NK-92 (cell line): ENCODE results near the gene ZBTB16.

Experiments
- DNase-seq: peaks from one replicate; lab custom pipeline; 2025; ENCODE audit not compliant: unreplicated experiment; lab: John Stamatoyannopoulos, UW

The ZBTB16 gene

DNA sequence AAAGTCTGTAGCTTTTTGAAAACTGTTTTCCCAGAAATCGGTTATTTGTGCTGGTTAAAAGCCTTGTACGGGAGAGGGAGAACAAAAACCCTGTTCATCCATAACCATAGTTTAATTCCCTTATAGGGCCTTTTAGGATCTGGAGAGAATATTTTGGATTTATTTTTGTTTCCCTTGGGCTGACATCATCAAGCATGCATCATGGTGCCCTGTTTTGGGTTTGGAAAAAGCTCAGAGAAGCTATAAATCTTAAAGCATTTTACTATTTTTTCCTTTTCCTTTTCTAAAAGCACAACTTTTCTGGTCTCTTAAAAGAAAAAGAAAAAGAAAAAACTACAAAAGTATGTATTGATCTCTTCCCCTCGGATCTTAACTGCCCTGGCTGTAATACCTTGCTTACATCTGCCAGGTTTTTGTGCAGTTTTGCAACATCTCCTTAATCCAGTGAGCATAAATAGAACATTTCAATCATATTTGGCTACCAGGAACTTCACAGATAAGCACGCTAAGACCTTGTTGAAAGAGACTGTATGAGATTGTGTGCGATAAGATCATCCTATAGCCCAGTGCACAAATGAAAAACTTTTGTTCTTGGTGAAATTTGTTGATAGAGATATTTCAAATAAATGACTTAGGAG lies 88.0 kb downstream of the ZBTB16 start:
- DNase-seq, result no peak

DNA sequence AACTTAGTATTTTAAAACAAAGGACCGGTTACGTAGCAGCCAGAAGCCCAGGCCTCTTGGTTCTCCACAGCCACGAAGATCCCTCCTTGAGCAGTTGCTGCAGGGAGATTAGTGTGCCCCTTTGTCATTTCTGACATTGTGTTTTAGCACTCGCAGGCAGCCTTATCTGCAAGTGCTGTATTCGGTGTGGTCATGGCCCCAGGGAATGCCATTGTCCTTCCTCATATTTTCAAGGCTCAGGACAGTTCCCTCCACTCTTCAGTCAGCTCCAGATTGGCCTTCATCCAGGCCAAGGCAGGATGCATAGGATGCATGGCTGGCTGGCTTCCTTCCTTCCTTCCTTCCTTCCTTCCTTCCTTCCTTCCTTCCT lies 88.5 kb downstream of the ZBTB16 start:
- DNase-seq, result no peak

- DNase-seq, result no peak
Measured at GRCh38 chr11:114149689-114150407, 90.3 kb downstream of the ZBTB16 start.

- no peak for DNase-seq
Measured at GRCh38 chr11:114150671-114151070, 91.2 kb downstream of the ZBTB16 start.

DNA sequence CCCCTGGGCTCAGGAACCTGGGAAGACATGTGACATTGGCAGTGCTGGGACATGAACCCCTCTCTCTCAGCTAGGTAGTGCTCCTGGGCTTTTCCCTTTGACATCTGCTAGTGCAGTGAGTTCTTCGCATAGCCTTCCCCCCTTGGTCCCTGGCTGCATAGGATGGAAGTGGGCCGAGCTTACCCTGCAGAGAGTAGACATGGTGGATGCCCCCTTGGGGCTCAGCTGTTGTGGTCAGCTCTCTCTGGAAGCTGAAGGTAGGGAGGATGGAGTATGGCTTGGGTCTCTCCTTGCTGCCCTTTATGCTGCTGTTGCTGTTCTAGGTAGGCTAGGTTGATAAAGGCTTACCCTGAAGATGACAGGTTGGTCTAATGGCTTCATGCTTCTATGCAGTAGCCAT lies 92.1 kb downstream of the ZBTB16 start:
- no peak for DNase-seq

- no peak for DNase-seq
Measured at GRCh38 chr11:114152162-114152561, 92.7 kb downstream of the ZBTB16 start.

DNA sequence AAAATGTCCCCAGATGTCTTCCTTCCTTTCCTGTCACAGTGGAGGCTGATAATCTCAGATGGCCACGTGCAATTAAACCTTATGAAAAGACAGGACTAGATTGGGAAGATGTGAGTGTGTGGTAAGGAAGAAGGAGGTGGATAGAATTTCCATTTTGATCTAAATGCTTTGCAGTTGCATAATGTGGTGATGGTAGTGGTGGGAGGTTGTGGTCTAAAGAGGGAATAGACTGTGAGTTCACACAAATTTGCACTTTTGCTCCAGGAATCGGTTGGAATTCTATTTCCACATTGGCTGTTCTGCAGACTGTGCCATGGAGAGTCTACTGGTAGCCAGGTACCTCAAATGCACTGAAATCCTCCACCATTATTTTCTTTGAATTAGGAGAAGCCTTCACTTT lies 93.3 kb downstream of the ZBTB16 start:
- no peak for DNase-seq

- DNase-seq, result no peak
Measured at GRCh38 chr11:114153224-114153623, 93.7 kb downstream of the ZBTB16 start.

DNA sequence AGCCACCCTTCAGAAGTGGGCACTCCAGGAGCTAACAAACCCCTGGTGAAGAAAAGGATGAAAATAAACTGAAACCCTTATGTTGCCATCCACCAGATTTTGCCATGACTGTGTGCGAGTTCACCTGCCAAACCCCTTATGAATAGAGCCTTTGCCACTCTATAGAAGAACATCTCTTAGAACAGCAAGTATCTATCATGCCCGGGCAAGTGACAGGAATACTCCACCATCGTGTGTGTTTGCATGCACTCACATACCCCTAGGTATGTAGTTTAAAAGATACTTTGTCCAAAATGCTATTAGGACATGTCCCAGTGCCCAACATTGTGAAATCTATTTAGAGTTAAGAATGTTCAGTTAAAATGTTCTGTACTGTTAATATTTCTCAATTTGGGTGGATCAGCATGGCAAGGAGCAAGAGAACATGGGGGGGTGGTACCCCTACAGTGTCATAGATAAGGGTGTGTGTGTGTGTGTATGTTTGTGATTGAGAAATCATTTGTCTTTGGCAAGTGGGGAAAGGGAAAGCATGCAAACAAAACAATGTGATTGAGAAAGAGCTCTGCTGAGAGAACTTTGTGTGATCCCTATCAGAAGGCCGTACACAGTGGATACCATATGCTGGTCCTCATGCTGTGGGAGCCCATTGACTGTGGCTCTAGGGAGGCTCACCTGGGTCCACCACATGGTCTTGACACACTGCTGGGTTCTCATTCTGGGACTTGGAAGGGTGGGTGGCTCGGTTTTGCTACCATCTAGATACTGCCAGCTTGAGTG lies 94.9 kb downstream of the ZBTB16 start:
- no peak for DNase-seq

- DNase-seq, result no peak
Measured at GRCh38 chr11:114155116-114155515, 95.6 kb downstream of the ZBTB16 start.

DNA sequence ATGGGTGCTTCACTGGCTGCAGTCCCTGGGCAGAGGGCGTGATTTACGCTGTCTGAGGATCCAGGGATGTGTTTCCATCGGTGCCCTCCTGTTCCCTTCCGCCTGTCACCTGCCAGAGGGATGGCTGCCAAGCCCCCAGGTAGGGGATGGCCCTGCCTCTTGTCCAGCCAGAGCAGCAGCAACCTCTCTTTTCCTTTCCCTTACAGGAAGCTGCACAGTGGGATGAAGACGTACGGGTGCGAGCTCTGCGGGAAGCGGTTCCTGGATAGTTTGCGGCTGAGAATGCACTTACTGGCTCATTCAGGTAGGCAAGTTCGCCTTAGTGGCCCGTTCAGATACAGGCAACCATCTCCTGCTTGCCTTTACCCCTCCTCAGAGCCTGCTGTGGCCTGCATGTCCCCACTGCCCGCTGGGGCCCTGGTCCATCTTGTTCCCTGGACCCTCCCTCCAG lies 96.6 kb downstream of the ZBTB16 start:
- DNase-seq, result no peak

GRCh38 chr11:114156782-114157181 lies 97.3 kb downstream of the ZBTB16 start:
- DNase-seq, result no peak

DNA sequence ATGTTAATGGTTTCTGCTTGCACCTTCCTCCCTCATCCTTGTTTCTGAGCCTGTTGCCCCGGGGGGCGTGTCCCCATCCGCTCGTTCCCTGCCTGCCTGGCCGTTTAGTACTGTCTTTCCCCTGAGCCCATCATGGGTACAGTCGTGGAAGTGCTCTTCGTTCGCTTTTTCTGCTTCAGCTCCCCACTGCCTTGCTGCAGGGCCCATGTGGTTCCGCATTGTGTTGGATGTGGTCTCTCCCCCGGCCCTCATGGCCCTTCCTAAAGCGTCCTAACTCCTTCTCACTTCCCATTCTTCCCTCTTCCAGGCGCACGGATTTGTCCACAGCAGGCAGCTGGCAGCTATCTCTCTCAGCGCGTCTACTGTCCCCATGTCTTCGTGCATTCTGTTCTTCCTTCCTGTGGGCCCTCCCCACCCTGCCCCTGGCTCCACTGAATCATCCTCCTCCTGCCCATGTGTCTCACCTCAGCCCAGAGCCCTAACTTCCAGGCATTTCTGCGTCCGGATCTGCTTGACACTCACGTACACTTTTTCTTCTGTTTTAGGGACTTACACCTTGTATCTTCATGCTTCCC lies 98.1 kb downstream of the ZBTB16 start:
- no peak for DNase-seq

GRCh38 chr11:114158421-114158820 lies 98.9 kb downstream of the ZBTB16 start:
- DNase-seq, result no peak

DNA sequence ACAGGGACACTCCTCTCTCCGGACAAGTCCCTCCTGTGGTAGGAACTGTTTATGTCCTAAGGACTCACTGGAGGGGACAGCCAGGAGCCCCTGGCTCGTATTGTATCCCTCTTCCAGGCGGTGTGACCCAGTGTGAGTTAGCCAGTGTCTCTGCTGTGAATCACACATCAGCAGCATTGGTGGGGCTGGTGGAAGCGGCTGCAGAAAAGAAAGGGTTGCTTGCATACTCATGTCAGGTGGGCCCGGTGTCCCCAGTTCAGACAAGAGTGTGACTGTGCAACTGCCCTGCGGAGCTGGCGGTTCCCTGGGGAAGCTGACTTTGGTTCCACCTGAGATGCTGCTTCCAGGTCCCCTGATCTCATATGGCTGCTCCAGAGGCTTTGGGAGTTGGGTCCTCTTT lies 99.4 kb downstream of the ZBTB16 start:
- DNase-seq, result no peak

- DNase-seq, result no peak
Measured at GRCh38 chr11:114159320-114159719, 99.8 kb downstream of the ZBTB16 start.

- DNase-seq, result peak; percentile 65
Measured at GRCh38 chr11:114159802-114160632, 100.5 kb downstream of the ZBTB16 start.

- no peak for DNase-seq
Measured at GRCh38 chr11:114160894-114161293, 101.4 kb downstream of the ZBTB16 start.

DNA sequence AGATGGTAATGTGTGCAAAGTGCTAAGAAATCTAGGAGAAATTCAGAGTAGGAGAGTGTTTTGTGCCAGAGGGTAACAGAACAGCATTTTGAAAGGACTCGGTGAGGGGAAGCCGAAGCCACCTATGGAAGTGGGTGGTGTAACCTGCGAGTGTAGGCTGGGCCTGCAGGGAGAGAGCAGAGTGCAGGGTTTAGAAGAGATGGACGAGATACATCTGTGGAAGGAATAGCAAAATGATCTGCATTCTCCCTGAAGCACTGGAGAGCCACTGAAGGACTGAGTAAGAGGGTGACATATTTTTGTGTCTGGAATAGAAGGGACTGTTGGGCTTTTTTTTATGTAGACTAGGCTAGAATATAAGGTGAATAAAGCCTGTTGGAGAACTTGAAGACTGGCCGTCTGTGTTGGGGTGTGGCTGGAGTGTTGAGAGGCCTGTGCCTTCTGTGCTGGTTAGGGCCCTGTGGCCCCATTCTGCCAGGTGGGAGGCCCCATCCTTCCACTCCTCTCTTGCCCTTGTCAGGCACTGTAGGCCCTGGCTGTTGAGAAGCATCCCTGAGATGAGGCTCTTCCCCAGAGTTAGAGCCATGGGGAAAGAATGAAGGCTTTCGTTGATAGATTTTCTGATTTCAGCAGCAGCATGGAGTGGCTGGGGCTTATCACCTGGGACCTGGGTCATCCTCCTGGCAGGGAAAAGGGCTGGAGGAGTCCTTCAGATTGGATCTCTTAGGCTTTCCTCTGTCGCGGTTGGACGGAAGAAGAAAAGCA lies 102.2 kb downstream of the ZBTB16 start:
- DNase-seq, result no peak

DNA sequence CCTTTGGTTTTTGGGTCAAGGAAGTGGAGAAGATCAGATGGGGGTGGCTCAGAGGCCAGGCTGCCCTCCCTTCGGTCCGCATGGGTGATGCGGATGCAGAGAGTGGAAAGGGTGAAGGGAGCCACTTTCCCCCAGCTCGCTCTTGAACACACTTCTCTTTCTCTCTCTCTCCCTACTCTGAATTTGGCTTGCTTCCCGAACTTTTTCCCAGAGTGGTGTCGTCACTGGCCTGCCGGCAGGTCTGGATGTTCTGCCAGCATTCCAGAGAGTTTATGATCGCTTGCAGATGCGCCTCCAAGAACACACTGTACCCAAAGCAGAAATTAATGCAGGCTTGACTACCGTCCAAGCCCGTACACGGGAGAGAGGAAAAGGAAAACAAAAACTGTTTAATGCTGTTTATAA lies 103.2 kb downstream of the ZBTB16 start:
- DNase-seq, result no peak
